Fibroblast of skin of right biceps (primary cell): ENCODE measurements around the gene GIMAP2.

Experiments
- DNase-seq: peaks from one replicate; pipeline ENCODE4 v3.0.0-alpha.2; 2013

GIMAP2 gene

DNA sequence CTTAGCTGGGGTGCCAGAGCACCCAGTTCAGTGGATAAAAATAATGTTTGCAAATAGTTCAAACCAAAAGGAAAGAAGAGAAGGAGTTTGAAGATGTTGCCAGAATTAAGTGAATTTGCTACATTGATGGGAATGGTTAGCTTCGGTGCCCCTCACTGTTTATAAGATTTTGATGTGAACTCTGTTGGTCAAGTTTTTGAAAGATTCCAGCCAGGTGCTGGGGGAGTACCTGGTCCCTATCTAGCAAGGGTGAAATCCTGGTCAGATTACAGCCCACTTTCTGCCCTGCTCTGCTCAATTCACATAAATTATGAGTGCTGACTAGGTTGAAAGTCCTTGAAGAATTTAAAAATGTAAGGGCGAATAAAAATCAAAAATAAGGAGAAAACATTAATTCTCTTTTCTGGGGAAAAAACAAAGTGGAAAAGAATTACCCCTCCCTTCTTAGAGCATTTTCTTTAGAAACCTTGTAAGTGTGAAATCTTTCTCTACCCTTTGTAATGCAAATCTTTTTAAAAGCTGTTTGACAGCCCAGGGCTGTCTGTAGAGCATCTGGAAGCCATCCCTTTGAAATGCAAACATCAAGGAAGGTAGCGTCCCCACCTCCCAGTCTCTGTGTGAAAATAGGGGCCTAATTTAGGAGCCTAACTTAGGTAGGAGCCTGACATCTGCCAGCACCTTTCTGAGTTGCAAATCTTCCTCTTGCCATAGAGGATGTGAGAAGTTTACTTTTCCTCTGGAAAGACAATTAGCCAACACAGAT is 50.3 kb downstream of the GIMAP2 start:
- DNase-seq, result no peak

- DNase-seq, result no peak
Observed at GRCh38 chr7:150736864-150737263, 51.4 kb downstream of the GIMAP2 start.

DNA sequence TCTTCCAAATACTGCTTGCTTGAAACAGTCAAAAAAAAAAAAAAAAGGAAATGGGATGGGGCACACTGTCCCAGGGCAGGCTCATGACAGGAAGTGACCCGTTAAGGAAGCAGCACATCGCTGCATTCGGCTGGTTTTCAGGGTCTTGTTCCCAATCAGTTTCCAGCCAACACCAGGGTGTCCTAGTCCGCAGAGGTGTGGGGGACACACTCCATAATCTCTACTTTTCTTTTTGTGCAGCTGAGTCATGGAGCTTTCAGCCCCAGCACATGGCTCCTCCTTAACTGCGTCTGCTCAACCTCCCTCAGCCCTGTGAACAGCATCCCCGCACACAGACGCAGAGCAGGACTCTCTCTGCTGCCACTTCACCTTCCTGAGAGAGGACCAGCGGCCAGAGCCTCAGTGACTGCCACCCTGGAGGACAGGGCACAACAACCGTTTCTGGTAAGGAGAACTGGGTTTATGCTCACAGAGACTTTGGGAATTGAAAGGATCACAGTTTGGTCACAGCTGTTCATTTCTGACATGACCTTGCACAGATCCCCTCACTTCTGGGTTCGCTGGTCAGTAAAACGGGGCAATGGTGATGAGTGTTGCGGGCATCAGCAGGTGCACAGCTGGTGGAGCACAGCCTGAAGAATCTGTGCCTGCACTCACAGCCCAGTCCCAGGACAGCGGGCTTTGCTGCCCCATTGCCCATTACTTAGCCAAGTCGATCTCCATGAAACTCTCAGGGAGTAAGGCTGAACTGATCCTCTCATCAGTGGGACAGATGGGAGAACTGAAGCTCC is 52.0 kb downstream of the GIMAP2 start, which contains the start of gene GIMAP5:
GIMAP5 (plus strand) TSS at position 154 of the 791 bp plus-strand sequence. CDS start 3,467 bp downstream, outside the sequence.
- no peak for DNase-seq

GRCh38 chr7:150738092-150738491 is 52.6 kb downstream of the GIMAP2 start:
- DNase-seq, result no peak

- DNase-seq, result no peak
Observed at GRCh38 chr7:150738591-150739001, 53.1 kb downstream of the GIMAP2 start.

- no peak for DNase-seq
Observed at GRCh38 chr7:150739033-150739432, 53.5 kb downstream of the GIMAP2 start.

DNA sequence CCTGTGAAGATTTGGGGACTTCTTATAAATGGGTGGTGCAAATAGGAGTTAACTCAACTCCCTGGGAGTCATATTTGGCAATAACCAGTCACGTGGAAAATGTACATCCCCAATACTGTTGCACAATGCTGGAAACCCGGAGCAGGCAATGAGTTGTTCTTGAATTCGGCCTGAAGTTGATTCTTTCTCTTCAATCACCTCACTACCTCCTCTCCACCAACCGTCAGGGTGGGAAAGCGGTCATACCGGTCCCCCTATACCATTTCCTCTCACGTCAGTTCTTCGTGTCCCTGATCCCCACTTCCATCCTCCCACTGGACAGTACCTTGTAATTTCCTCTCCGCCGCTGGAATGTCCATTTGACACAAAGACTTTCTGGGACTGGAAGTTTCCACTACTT is 54.5 kb downstream of the GIMAP2 start:
- DNase-seq, result no peak

DNA sequence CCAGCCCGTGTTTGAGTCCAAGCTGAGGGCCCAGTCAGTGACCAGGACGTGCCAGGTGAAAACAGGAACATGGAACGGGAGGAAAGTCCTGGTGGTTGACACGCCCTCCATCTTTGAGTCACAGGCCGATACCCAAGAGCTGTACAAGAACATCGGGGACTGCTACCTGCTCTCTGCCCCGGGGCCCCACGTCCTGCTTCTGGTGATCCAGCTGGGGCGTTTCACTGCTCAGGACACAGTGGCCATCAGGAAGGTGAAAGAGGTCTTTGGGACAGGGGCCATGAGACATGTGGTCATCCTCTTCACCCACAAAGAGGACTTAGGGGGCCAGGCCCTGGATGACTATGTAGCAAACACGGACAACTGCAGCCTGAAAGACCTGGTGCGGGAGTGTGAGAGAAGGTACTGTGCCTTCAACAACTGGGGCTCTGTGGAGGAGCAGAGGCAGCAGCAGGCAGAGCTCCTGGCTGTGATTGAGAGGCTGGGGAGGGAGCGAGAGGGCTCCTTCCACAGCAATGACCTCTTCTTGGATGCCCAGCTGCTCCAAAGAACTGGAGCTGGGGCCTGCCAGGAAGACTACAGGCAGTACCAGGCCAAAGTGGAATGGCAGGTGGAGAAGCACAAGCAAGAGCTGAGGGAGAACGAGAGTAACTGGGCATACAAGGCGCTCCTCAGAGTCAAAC is 56.9 kb downstream of the GIMAP2 start:
- DNase-seq, result no peak
